ENCODE data around the gene PRR16. TPM values are rescaled to one million over a fixed set of nuclear protein-coding genes. Genes with fewer than 3 reads are reported as not detected.

PRR16 gene
- total and polyA plus RNA-seq, 2 of the 13 experiments (the other 11 are each of a cell fraction or from before 2014, with no cell fraction given) = not detected

DNA sequence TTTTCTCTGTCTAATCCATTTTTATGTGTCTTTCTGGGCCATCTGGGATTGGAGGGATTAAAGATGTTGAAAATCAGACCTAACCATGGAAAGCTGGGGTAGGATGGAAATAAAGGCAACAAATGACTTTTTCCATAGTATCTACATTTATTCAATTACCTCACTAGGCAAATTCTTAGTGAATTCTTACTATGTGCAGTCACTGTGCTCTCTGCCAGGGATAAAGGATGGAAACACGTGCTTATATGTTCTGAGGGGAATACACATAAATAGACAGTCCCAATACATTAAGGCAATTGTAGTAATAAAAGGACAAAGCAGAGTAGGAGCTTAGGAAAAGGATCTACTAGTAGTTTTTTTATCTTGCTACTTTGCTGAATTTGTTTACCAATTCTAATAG lies 214.2 kb downstream of the PRR16 start:
- in situ Hi-C loops (cut with HindIII; ENCODE audit: extremely low pct_ligation_motif_present, low pct_unique_long_range_greater_than_20kb) = no loop called here
- Histone ChIP-seq H3K4me3 (replicated peaks in 1 of 3; ENCODE audit: insufficient read depth in 1 of 3, low read depth in 2 of 3, low read length in 3 of 3) (no peak overlapping the region), H4K20me1 (ENCODE audit: insufficient read depth, low read length) (no peaks in the 10 kb centered on the region), H3K27ac (ENCODE audit: extremely low read length, insufficient read depth, low read length) (no peak overlapping the region), H3K27me3 (ENCODE audit: control insufficient read depth in 1 of 2, insufficient read depth in 2 of 2, low read length in 2 of 2) (no peaks in the 10 kb centered on the region), H3K79me2 (ENCODE audit: insufficient read depth, low read length) (no peaks in the 10 kb centered on the region), H2AFZ (ENCODE audit: low read length) (no peak overlapping the region), H3K36me3 (replicated peaks in 1 of 2; ENCODE audit: control insufficient read depth in 1 of 2, insufficient read depth in 2 of 2, low read length in 2 of 2) (no peaks in the 10 kb centered on the region), H3K9ac (ENCODE audit: insufficient read depth, low read depth, low read length) (no peak overlapping the region), H3K4me1 (ENCODE audit: insufficient read depth, low read length) (no peaks in the 10 kb centered on the region), H3K9me3 (ENCODE audit: low read length) (no peaks in the 10 kb centered on the region), H3K4me2 (ENCODE audit: low read depth, low read length) (no peak overlapping the region)
- no peak for ATAC-seq
- no TSS peak for BruUV-seq (replicated peaks)
- no peak for DNase-seq (ENCODE audit: low spot score)
- 0% methylated on average over 1 of the region's 1 CpG for WGBS (ENCODE audit: low lambda C conversion rate)
- intact Hi-C loops (cut with micrococcal nuclease; ENCODE audit: unreplicated experiment) = no loop called here
- POLR2A ChIA-PET = no interaction called here
- no peak for FAIRE-seq
- CTCF ChIA-PET (ENCODE audit: low intra/inter-chr PET ratio, low total read pairs) = no interaction called here
- TF ChIP-seq, protein P1, sequence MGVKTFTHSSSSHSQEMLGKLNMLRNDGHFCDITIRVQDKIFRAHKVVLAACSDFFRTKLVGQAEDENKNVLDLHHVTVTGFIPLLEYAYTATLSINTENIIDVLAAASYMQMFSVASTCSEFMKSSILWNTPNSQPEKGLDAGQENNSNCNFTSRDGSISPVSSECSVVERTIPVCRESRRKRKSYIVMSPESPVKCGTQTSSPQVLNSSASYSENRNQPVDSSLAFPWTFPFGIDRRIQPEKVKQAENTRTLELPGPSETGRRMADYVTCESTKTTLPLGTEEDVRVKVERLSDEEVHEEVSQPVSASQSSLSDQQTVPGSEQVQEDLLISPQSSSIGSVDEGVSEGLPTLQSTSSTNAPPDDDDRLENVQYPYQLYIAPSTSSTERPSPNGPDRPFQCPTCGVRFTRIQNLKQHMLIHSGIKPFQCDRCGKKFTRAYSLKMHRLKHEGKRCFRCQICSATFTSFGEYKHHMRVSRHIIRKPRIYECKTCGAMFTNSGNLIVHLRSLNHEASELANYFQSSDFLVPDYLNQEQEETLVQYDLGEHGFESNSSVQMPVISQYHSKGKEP (CRISPR knock-in tag; IDR thresholded peaks at IDR 0.05) = no peak
- TF ChIP-seq ZNF20 (CRISPR knock-in tag; IDR thresholded peaks at IDR 0.05) = no peak
- TF ChIP-seq REST (IDR thresholded peaks at IDR 0.05; ENCODE audit: borderline replicate concordance in 1 of 2, low read depth in 1 of 2, low read length in 2 of 2) = no peak
- no peak for TF ChIP-seq ISX (CRISPR knock-in tag; conservative IDR thresholded peaks at IDR 0.05)
- no peak for TF ChIP-seq KDM2A (CRISPR knock-in tag; IDR thresholded peaks at IDR 0.05; ENCODE audit: borderline replicate concordance, low read depth)
- no peak for TF ChIP-seq NRL (CRISPR knock-in tag; IDR thresholded peaks at IDR 0.05; ENCODE audit: borderline replicate concordance)
- no peak for TF ChIP-seq NBN (conservative IDR thresholded peaks at IDR 0.05)
- TF ChIP-seq, protein P2, sequence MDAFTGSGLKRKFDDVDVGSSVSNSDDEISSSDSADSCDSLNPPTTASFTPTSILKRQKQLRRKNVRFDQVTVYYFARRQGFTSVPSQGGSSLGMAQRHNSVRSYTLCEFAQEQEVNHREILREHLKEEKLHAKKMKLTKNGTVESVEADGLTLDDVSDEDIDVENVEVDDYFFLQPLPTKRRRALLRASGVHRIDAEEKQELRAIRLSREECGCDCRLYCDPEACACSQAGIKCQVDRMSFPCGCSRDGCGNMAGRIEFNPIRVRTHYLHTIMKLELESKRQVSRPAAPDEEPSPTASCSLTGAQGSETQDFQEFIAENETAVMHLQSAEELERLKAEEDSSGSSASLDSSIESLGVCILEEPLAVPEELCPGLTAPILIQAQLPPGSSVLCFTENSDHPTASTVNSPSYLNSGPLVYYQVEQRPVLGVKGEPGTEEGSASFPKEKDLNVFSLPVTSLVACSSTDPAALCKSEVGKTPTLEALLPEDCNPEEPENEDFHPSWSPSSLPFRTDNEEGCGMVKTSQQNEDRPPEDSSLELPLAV (CRISPR knock-in tag; conservative IDR thresholded peaks at IDR 0.05; ENCODE audit: low read depth) = no peak
- TF ChIP-seq, protein P3, sequence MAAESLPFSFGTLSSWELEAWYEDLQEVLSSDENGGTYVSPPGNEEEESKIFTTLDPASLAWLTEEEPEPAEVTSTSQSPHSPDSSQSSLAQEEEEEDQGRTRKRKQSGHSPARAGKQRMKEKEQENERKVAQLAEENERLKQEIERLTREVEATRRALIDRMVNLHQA (CRISPR knock-in tag; IDR thresholded peaks at IDR 0.05) = no peak
- TF ChIP-seq ZNF746 (CRISPR knock-in tag; IDR thresholded peaks at IDR 0.05) = no peak
- no peak for TF ChIP-seq THAP9 (CRISPR knock-in tag; IDR thresholded peaks at IDR 0.05; ENCODE audit: borderline replicate concordance)
- no peak for TF ChIP-seq ZFP36L1 (CRISPR knock-in tag; IDR thresholded peaks at IDR 0.05)
- TF ChIP-seq POGZ (CRISPR knock-in tag; IDR thresholded peaks at IDR 0.05) = no peak
